Mesenchymal stem cell (in vitro differentiated cells and primary cell): Measurements from ENCODE around the gene CEACAM5.
A peak's percentile ranks its signal among the peaks of the same experiment; 100 is the strongest.

Experiments used
- DNase-seq: peaks from one replicate; pipeline ENCODE4 v3.0.0-alpha.2; 2013
- H2AFZ ChIP-seq: one replicate; pipeline ENCODE4 v1.6.1; 2013; ENCODE audit warnings: low read depth, mild to moderate bottlenecking, control low read depth, inconsistent platforms, low read length, moderate library complexity
- H2AK5ac ChIP-seq: 2 replicates; pipeline ENCODE4 v1.6.1; 2013; ENCODE audit warnings: low read length, moderate library complexity, mild to moderate bottlenecking, inconsistent platforms; ENCODE audit not compliant: severe bottlenecking
- H2BK120ac ChIP-seq: one replicate; pipeline ENCODE4 v1.6.1; 2013; ENCODE audit warnings: low read depth, mild to moderate bottlenecking, inconsistent platforms, low read length, moderate library complexity
- H2BK12ac ChIP-seq, 2 experiments: one replicate each; pipeline ENCODE4 v1.6.1; 2013; ENCODE audit warnings: inconsistent platforms in 2 of 2, low read length in 2 of 2, mild to moderate bottlenecking in 2 of 2, moderate library complexity in 2 of 2, control low read depth in 1 of 2
- H2BK15ac ChIP-seq: one replicate; pipeline ENCODE4 v1.6.1; 2013; ENCODE audit warnings: mild to moderate bottlenecking, low read depth, inconsistent platforms; ENCODE audit not compliant: poor library complexity, severe bottlenecking
- H2BK5ac ChIP-seq: 2 replicates; pipeline ENCODE4 v1.6.1; 2013; ENCODE audit warnings: low read depth, mild to moderate bottlenecking, low read length, control low read depth, inconsistent platforms; ENCODE audit not compliant: poor library complexity, severe bottlenecking
- H3K14ac ChIP-seq, 2 experiments: one replicate each; pipeline ENCODE4 v1.6.1; 2013; ENCODE audit warnings: inconsistent platforms in 2 of 2, low read length in 2 of 2, control low read depth in 1 of 2, mild to moderate bottlenecking in 1 of 2, moderate library complexity in 1 of 2
- H3K18ac ChIP-seq, 2 experiments: one replicate each; pipeline ENCODE4 v1.6.1; 2013; ENCODE audit warnings: inconsistent platforms in 2 of 2, low read length in 2 of 2, control low read depth in 1 of 2, low read depth in 1 of 2, mild to moderate bottlenecking in 1 of 2
- H3K23ac ChIP-seq, 2 experiments: one replicate each; pipeline ENCODE4 v1.6.1; 2013; ENCODE audit warnings: inconsistent platforms in 2 of 2, low read length in 2 of 2, mild to moderate bottlenecking in 2 of 2, moderate library complexity in 2 of 2, control low read depth in 1 of 2
- H3K27ac ChIP-seq: 2 replicates; pipeline ENCODE4 v1.5.1; 2013; ENCODE audit warnings: mild to moderate bottlenecking, moderate library complexity, low read length, control low read depth, inconsistent platforms; ENCODE audit not compliant: poor library complexity, severe bottlenecking
- H3K27me3 ChIP-seq, 2 experiments: 2 replicates each; pipeline versions ENCODE4 v1.6.1 to v1.7.0; 2013; ENCODE audit warnings: low read length in 2 of 2, mild to moderate bottlenecking in 2 of 2, moderate library complexity in 2 of 2, control low read depth in 1 of 2, inconsistent platforms in 1 of 2; ENCODE audit not compliant: control insufficient read depth in 1 of 2, insufficient read depth in 1 of 2
- H3K36me3 ChIP-seq, 2 experiments: 2 replicates each; pipeline versions ENCODE4 v1.6.1 to v1.7.0; 2013; ENCODE audit warnings: low read length in 2 of 2, control low read depth in 1 of 2, inconsistent platforms in 1 of 2, low read depth in 1 of 2, mild to moderate bottlenecking in 1 of 2; ENCODE audit not compliant: insufficient read depth in 2 of 2, control insufficient read depth in 1 of 2
- H3K4ac ChIP-seq, 2 experiments: one replicate each; pipeline ENCODE4 v1.6.1; 2013; ENCODE audit warnings: inconsistent platforms in 2 of 2, low read length in 2 of 2, mild to moderate bottlenecking in 2 of 2, moderate library complexity in 2 of 2, control low read depth in 1 of 2, low read depth in 1 of 2
- H3K4me1 ChIP-seq: 2 replicates; pipeline ENCODE4 v1.6.1; 2013; ENCODE audit warnings: low read depth, low read length, control low read depth; ENCODE audit not compliant: control insufficient read depth, insufficient read depth
- H3K4me2 ChIP-seq: 2 replicates; pipeline ENCODE4 v1.6.1; 2013; ENCODE audit warnings: low read length, mild to moderate bottlenecking, inconsistent platforms; ENCODE audit not compliant: poor library complexity, severe bottlenecking
- H3K4me3 ChIP-seq, 2 experiments: 2 replicates each; pipeline versions ENCODE4 v1.5.1 to v1.7.0; 2013; ENCODE audit warnings: low read length in 2 of 2, mild to moderate bottlenecking in 2 of 2, control low read depth in 1 of 2, low read depth in 1 of 2; ENCODE audit not compliant: insufficient read depth in 1 of 2
- H3K79me1 ChIP-seq: replicated peaks from 2 replicates; pipeline ENCODE4 v1.6.1; 2013; ENCODE audit warnings: mild to moderate bottlenecking, control low read depth, low read length, inconsistent platforms; ENCODE audit not compliant: poor library complexity, severe bottlenecking
- H3K9ac ChIP-seq: 2 replicates; pipeline ENCODE4 v1.7.0; 2013; ENCODE audit warnings: mild to moderate bottlenecking, low read length, moderate library complexity
- H3K9me3 ChIP-seq: 2 replicates; pipeline ENCODE4 v1.7.0; 2013; ENCODE audit warnings: mild to moderate bottlenecking, low read length; ENCODE audit not compliant: control insufficient read depth
- H4K8ac ChIP-seq: one replicate; pipeline ENCODE4 v1.6.1; 2013; ENCODE audit warnings: inconsistent platforms, mild to moderate bottlenecking, low read length, moderate library complexity
- H4K91ac ChIP-seq: one replicate; pipeline ENCODE4 v1.6.1; 2013; ENCODE audit warnings: mild to moderate bottlenecking, low read length, inconsistent platforms
- WGBS: methylation state at CpG from one replicate; pipeline ENCODE4 v1.1.7; 2013; ENCODE audit warnings: mixed read lengths; 5-methylcytosine and 5-hydroxymethylcytosine counted together

Gene CEACAM5

DNA sequence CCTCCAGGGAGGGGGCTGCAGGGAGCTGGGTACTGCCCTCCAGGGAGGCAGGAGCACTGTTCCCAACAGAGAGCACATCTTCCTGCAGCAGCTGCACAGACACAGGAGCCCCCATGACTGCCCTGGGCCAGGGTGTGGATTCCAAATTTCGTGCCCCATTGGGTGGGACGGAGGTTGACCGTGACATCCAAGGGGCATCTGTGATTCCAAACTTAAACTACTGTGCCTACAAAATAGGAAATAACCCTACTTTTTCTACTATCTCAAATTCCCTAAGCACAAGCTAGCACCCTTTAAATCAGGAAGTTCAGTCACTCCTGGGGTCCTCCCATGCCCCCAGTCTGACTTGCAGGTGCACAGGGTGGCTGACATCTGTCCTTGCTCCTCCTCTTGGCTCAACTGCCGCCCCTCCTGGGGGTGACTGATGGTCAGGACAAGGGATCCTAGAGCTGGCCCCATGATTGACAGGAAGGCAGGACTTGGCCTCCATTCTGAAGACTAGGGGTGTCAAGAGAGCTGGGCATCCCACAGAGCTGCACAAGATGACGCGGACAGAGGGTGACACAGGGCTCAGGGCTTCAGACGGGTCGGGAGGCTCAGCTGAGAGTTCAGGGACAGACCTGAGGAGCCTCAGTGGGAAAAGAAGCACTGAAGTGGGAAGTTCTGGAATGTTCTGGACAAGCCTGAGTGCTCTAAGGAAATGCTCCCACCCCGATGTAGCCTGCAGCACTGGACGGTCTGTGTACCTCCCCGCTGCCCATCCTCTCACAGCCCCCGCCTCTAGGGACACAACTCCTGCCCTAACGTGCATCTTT, 7.8 kb upstream of the CEACAM5 start:
- peaks cover 0 to 26% of the 10 kb centered on the region in 2 experiments for H3K27me3 ChIP-seq
- no peak overlapping the region for H2AFZ ChIP-seq
- no peaks in the 10 kb centered on the region for H3K79me1 ChIP-seq
- H3K27ac ChIP-seq = no peak overlapping the region
- H2BK5ac ChIP-seq = no peak overlapping the region
- H3K4me3 ChIP-seq = no peak overlapping the region
- H3K23ac ChIP-seq = no peak overlapping the region
- H3K36me3 ChIP-seq = no peaks in the 10 kb centered on the region
- H4K91ac ChIP-seq = no peak overlapping the region
- H3K14ac ChIP-seq = no peak overlapping the region
- H2BK120ac ChIP-seq = no peak overlapping the region
- H2AK5ac ChIP-seq = no peak overlapping the region
- no peak overlapping the region for H4K8ac ChIP-seq
- H3K9ac ChIP-seq = no peak overlapping the region
- H2BK12ac ChIP-seq = no peak overlapping the region
- H3K4ac ChIP-seq = no peak overlapping the region
- H3K4me1 ChIP-seq = no peaks in the 10 kb centered on the region
- DNase-seq = no peak
- H3K18ac ChIP-seq = no peak overlapping the region
- WGBS = 69% methylated on average over 13 of the region's 13 CpGs
- H3K4me2 ChIP-seq = no peak overlapping the region
- H3K9me3 ChIP-seq = no peaks in the 10 kb centered on the region
- H2BK15ac ChIP-seq = no peak overlapping the region

DNA sequence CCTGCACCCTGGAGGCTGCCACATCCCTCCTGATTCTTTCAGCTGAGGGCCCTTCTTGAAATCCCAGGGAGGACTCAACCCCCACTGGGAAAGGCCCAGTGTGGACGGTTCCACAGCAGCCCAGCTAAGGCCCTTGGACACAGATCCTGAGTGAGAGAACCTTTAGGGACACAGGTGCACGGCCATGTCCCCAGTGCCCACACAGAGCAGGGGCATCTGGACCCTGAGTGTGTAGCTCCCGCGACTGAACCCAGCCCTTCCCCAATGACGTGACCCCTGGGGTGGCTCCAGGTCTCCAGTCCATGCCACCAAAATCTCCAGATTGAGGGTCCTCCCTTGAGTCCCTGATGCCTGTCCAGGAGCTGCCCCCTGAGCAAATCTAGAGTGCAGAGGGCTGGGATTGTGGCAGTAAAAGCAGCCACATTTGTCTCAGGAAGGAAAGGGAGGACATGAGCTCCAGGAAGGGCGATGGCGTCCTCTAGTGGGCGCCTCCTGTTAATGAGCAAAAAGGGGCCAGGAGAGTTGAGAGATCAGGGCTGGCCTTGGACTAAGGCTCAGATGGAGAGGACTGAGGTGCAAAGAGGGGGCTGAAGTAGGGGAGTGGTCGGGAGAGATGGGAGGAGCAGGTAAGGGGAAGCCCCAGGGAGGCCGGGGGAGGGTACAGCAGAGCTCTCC, 6.9 kb upstream of the CEACAM5 start:
- WGBS = 63% methylated on average over 10 of the region's 10 CpGs
- no peak overlapping the region for H3K23ac ChIP-seq
- no peak for DNase-seq

DNA sequence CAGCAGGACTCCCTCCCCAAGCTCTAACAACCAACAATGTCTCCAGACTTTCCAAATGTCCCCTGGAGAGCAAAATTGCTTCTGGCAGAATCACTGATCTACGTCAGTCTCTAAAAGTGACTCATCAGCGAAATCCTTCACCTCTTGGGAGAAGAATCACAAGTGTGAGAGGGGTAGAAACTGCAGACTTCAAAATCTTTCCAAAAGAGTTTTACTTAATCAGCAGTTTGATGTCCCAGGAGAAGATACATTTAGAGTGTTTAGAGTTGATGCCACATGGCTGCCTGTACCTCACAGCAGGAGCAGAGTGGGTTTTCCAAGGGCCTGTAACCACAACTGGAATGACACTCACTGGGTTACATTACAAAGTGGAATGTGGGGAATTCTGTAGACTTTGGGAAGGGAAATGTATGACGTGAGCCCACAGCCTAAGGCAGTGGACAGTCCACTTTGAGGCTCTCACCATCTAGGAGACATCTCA, 6.2 kb upstream of the CEACAM5 start:
- no peak overlapping the region for H2AFZ ChIP-seq
- H2BK120ac ChIP-seq = no peak overlapping the region
- H3K23ac ChIP-seq = no peak overlapping the region
- no peak overlapping the region for H4K8ac ChIP-seq
- no peaks in the 10 kb centered on the region for H3K4me1 ChIP-seq
- no peak overlapping the region for H2BK12ac ChIP-seq
- H2BK5ac ChIP-seq = no peak overlapping the region
- H3K27ac ChIP-seq = no peak overlapping the region
- peak overlapping the region; percentile 41 for H3K9ac ChIP-seq
- 53% methylated on average over 2 of the region's 3 CpGs for whole genome bisulfite sequencing
- H4K91ac ChIP-seq = no peak overlapping the region
- H3K4me2 ChIP-seq = no peak overlapping the region
- H3K4ac ChIP-seq = no peak overlapping the region
- no peaks in the 10 kb centered on the region for H3K36me3 ChIP-seq
- DNase-seq = no peak
- H3K14ac ChIP-seq = no peak overlapping the region
- peaks cover 0 to 41% of the 10 kb centered on the region in 2 experiments for H3K27me3 ChIP-seq
- H3K79me1 ChIP-seq = no peaks in the 10 kb centered on the region
- H2AK5ac ChIP-seq = no peak overlapping the region
- H2BK15ac ChIP-seq = no peak overlapping the region
- H3K18ac ChIP-seq = no peak overlapping the region
- H3K9me3 ChIP-seq = no peaks in the 10 kb centered on the region
- no peak overlapping the region for H3K4me3 ChIP-seq

More for the DNA sequence above, 6.9 kb upstream of the CEACAM5 start:
- no peak overlapping the region for H3K27ac ChIP-seq
- H3K9me3 ChIP-seq = no peaks in the 10 kb centered on the region
- no peak overlapping the region for H2BK120ac ChIP-seq
- no peak overlapping the region for H2BK15ac ChIP-seq
- no peak overlapping the region for H4K8ac ChIP-seq
- H3K4me1 ChIP-seq = no peaks in the 10 kb centered on the region
- H3K4me2 ChIP-seq = no peak overlapping the region
- H3K4me3 ChIP-seq = no peak overlapping the region
- no peak overlapping the region for H2BK12ac ChIP-seq
- H2BK5ac ChIP-seq = no peak overlapping the region
- H3K36me3 ChIP-seq = no peaks in the 10 kb centered on the region
- H3K14ac ChIP-seq = no peak overlapping the region
- peak overlapping the region; percentile 41 for H3K9ac ChIP-seq
- H3K27me3 ChIP-seq = peaks cover 0 to 35% of the 10 kb centered on the region in 2 experiments
- H3K4ac ChIP-seq = no peak overlapping the region
- H2AK5ac ChIP-seq = no peak overlapping the region
- no peak overlapping the region for H4K91ac ChIP-seq
- H2AFZ ChIP-seq = no peak overlapping the region
- no peaks in the 10 kb centered on the region for H3K79me1 ChIP-seq
- no peak overlapping the region for H3K18ac ChIP-seq

DNA sequence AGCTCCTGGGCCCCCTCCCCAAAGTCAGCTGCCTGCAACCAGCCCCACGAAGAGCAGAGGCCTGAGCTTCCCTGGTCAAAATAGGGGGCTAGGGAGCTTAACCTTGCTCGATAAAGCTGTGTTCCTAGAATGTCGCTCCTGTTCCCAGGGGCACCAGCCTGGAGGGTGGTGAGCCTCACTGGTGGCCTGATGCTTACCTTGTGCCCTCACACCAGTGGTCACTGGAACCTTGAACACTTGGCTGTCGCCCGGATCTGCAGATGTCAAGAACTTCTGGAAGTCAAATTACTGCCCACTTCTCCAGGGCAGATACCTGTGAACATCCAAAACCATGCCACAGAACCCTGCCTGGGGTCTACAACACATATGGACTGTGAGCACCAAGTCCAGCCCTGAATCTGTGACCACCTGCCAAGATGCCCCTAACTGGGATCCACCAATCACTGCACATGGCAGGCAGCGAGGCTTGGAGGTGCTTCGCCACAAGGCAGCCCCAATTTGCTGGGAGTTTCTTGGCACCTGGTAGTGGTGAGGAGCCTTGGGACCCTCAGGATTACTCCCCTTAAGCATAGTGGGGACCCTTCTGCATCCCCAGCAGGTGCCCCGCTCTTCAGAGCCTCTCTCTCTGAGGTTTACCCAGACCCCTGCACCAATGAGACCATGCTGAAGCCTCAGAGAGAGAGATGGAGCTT, 4.7 kb upstream of the CEACAM5 start:
- Histone ChIP-seq H2AFZ (no peak overlapping the region), H2BK15ac (no peak overlapping the region), H3K4me2 (no peak overlapping the region), H3K27me3 (peaks cover 0 to 54% of the 10 kb centered on the region in 2 experiments), H3K23ac (no peak overlapping the region), H3K14ac (no peak overlapping the region), H3K27ac (no peak overlapping the region), H3K4ac (no peak overlapping the region), H3K9ac (no peak overlapping the region), H3K9me3 (no peaks in the 10 kb centered on the region), H2BK5ac (no peak overlapping the region), H3K4me1 (no peaks in the 10 kb centered on the region), H4K91ac (no peak overlapping the region), H4K8ac (no peak overlapping the region), H2AK5ac (no peak overlapping the region), H3K36me3 (no peaks in the 10 kb centered on the region), H3K79me1 (no peaks in the 10 kb centered on the region), H2BK12ac (no peak overlapping the region), H3K18ac (no peak overlapping the region), H3K4me3 (no peak overlapping the region), H2BK120ac (no peak overlapping the region)
- no peak for DNase-seq
- 81% methylated on average over 8 of the region's 8 CpGs for WGBS
